Adrenal gland (tissue), 5 donors: Measurements from ENCODE around the gene TMPRSS3.

ENCODE experiments used
- POLR2A ChIP-seq, 2 donors: fragments of 450-650 bp; IDR thresholded peaks; one replicate each; pipeline ENCODE4 v1.6.1; 2017; ENCODE audit warnings: antibody characterized with exemption in 2 of 2, mild to moderate bottlenecking in 2 of 2, moderate library complexity in 1 of 2
- TF ChIP-seq, protein P1 (sequence below), 6 experiments: fragments of 450-650 bp in 4 of 6; fragments of 200-600 bp in 2 of 6; sonication (generic) in 1 of 6; IDR thresholded peaks; 1 replicate in 5 of 6; 2 replicates in 1 of 6; pipeline versions ENCODE4 v1.5.1 to v1.8.0; 2016 to 2021; ENCODE audit warnings: antibody characterized with exemption in 6 of 6, mild to moderate bottlenecking in 2 of 6, moderate library complexity in 1 of 6
- donor health status: DM: no; HTN: no; CAD: no.

DNA sequence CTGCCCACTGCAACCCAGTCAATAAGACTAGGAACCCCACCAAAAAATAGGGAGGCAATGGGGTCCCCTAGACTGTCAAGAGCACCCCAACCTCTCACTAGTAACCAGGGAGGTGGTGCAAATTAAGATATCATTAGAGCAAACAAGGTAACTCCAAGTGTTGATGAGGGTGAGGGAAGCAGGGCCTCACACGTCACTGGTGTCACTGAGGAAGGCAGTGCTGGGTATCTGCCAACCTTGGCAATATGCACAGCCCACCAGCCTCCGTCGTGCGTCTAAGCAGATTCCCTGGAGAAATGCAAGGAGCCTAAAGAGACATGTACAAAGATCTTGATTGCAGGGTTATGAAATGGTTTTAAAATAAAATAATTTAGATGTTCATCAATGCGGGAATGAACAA, 11.6 kb upstream of the TMPRSS3 start:
- TF ChIP-seq, protein P1, sequence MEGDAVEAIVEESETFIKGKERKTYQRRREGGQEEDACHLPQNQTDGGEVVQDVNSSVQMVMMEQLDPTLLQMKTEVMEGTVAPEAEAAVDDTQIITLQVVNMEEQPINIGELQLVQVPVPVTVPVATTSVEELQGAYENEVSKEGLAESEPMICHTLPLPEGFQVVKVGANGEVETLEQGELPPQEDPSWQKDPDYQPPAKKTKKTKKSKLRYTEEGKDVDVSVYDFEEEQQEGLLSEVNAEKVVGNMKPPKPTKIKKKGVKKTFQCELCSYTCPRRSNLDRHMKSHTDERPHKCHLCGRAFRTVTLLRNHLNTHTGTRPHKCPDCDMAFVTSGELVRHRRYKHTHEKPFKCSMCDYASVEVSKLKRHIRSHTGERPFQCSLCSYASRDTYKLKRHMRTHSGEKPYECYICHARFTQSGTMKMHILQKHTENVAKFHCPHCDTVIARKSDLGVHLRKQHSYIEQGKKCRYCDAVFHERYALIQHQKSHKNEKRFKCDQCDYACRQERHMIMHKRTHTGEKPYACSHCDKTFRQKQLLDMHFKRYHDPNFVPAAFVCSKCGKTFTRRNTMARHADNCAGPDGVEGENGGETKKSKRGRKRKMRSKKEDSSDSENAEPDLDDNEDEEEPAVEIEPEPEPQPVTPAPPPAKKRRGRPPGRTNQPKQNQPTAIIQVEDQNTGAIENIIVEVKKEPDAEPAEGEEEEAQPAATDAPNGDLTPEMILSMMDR (IDR thresholded peaks at IDR 0.05) = no peak
- no peak for TF ChIP-seq POLR2A (IDR thresholded peaks at IDR 0.05)
